NCI-H2107 (cell line): ENCODE results near the gene ADARB1.
"Not testable (repeated sequence)": the region's sequence is repeated elsewhere in the genome, so short reads cannot be mapped to it uniquely, and the experiment has no call there.

Experiments used
- DNase-seq: peaks from one replicate; lab custom pipeline; 2025; lab: John Stamatoyannopoulos, UW

ADARB1 gene

GRCh38 chr21:45117314-45117713 lies 42.9 kb downstream of the ADARB1 start:
- DNase-seq, result no peak

- DNase-seq, result no peak
These were observed 43.7 kb downstream of the ADARB1 start for GRCh38 chr21:45118099-45118498.

GRCh38 chr21:45119812-45120211 lies 45.4 kb downstream of the ADARB1 start:
- no peak for DNase-seq

GRCh38 chr21:45120975-45121374 lies 46.6 kb downstream of the ADARB1 start:
- no peak for DNase-seq

GRCh38 chr21:45122030-45122429 lies 47.6 kb downstream of the ADARB1 start:
- DNase-seq, result no peak

- no peak for DNase-seq
These were observed 48.2 kb downstream of the ADARB1 start for GRCh38 chr21:45122432-45123132.

- DNase-seq, result no peak
These were observed 49.1 kb downstream of the ADARB1 start for GRCh38 chr21:45123440-45123839.

GRCh38 chr21:45124596-45124995 lies 50.2 kb downstream of the ADARB1 start:
- no peak for DNase-seq

- DNase-seq, result no peak
These were observed 51.0 kb downstream of the ADARB1 start for GRCh38 chr21:45125357-45125756.

GRCh38 chr21:45126204-45126626 lies 51.8 kb downstream of the ADARB1 start:
- DNase-seq, result no peak

- no peak for DNase-seq
These were observed 52.6 kb downstream of the ADARB1 start for GRCh38 chr21:45126983-45127382.

- no peak for DNase-seq
These were observed 53.6 kb downstream of the ADARB1 start for GRCh38 chr21:45127937-45128336.

GRCh38 chr21:45128613-45129188 lies 54.3 kb downstream of the ADARB1 start:
- peak; percentile 62 for DNase-seq

- no peak for DNase-seq
These were observed 55.0 kb downstream of the ADARB1 start for GRCh38 chr21:45129189-45129923.

GRCh38 chr21:45130324-45130774 lies 56.0 kb downstream of the ADARB1 start:
- DNase-seq, result no peak

GRCh38 chr21:45131537-45131999 lies 57.2 kb downstream of the ADARB1 start:
- no peak for DNase-seq

- no peak for DNase-seq
These were observed 58.6 kb downstream of the ADARB1 start for GRCh38 chr21:45132841-45133573.

GRCh38 chr21:45133574-45134278 lies 59.3 kb downstream of the ADARB1 start:
- DNase-seq, result not testable (repeated sequence)

- no peak for DNase-seq
These were observed 60.1 kb downstream of the ADARB1 start for GRCh38 chr21:45134279-45135076.

- DNase-seq, result no peak
These were observed 60.7 kb downstream of the ADARB1 start for GRCh38 chr21:45135122-45135521.

GRCh38 chr21:45135868-45136267 lies 61.5 kb downstream of the ADARB1 start:
- no peak for DNase-seq
